ENCODE results near the gene MVD. TPM values are rescaled to one million over a fixed set of nuclear protein-coding genes. Genes with fewer than 3 reads are reported as not detected.

Gene MVD
- total RNA-seq, 1 experiment from 2014 or later: 119 TPM

DNA sequence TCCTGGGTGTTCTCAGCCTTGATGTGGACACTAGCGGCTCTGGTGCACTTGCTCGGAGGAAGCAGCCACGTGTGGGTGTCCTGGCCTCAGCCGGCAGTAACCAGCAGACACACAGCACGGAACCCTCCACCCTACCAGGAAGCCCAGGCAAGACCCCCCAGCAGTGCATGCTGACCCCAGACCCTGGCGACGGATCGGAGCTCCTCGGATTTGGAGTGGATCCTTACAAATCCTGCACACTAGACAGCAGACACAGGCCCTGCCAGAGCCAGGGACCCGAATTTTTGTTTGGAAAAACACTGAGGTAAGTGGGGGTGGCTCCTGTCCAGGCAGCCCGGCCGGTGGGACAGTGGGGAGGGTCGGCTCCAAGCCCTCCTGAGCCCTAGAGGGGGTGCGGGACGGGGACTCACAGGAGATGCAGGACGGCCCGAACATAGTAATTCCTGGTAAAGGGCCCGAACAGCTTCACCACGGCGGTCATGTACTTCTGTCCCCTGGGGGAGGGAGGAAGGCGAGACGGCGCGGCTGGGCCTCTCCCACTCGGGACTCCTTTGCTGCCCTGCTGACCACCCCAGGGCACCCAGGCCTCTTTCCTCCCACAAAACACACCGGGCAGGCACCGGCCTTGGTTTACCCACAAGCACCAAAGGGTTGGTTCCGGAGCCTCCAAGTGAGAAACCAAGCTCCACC, 16.4 kb downstream of the MVD start:
- no peak overlapping the region for H3K4me2 ChIP-seq (ENCODE audit: low read length)
- no peak overlapping the region for H3K4me3 ChIP-seq (replicated peaks in 1 of 2; ENCODE audit: low read depth in 1 of 2, low read length in 2 of 2)
- no peak overlapping the region for H2AFZ ChIP-seq (ENCODE audit: low read depth, low read length, poor library complexity, severe bottlenecking)
- peaks cover 7 to 22% of the 10 kb centered on the region in 2 experiments for H3K4me1 ChIP-seq (ENCODE audit: control insufficient read depth in 1 of 2, insufficient read depth in 2 of 2, low read length in 2 of 2)
- no peak overlapping the region for H3K9ac ChIP-seq (ENCODE audit: low read length)
- no peak for TF ChIP-seq FOSL1 (IDR thresholded peaks at IDR 0.05; ENCODE audit: low read depth)
- no peak for TF ChIP-seq CBX3 (IDR thresholded peaks at IDR 0.05; ENCODE audit: low read depth)
- no peak for TF ChIP-seq ZFX (IDR thresholded peaks at IDR 0.05)
- TF ChIP-seq RAD21 (IDR thresholded peaks at IDR 0.05; ENCODE audit: low read depth): no peak
- TF ChIP-seq SP1 (IDR thresholded peaks at IDR 0.05; ENCODE audit: low read depth): no peak
- no peak for TF ChIP-seq YY1 (IDR thresholded peaks at IDR 0.05; ENCODE audit: extremely low read depth, insufficient replicate concordance, low read depth, low read length)
- TF ChIP-seq EGR1 (IDR thresholded peaks at IDR 0.05; ENCODE audit: low read depth): no peak
- TF ChIP-seq ZNF274 (IDR thresholded peaks at IDR 0.05; ENCODE audit: low read depth, low read length): no peak
- TF ChIP-seq, protein P1, sequence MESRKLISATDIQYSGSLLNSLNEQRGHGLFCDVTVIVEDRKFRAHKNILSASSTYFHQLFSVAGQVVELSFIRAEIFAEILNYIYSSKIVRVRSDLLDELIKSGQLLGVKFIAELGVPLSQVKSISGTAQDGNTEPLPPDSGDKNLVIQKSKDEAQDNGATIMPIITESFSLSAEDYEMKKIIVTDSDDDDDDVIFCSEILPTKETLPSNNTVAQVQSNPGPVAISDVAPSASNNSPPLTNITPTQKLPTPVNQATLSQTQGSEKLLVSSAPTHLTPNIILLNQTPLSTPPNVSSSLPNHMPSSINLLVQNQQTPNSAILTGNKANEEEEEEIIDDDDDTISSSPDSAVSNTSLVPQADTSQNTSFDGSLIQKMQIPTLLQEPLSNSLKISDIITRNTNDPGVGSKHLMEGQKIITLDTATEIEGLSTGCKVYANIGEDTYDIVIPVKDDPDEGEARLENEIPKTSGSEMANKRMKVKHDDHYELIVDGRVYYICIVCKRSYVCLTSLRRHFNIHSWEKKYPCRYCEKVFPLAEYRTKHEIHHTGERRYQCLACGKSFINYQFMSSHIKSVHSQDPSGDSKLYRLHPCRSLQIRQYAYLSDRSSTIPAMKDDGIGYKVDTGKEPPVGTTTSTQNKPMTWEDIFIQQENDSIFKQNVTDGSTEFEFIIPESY (IDR thresholded peaks at IDR 0.05; ENCODE audit: extremely low read depth, insufficient replicate concordance, low read length): no peak
- no peak for TF ChIP-seq POLR2AphosphoS5 (IDR thresholded peaks at IDR 0.05; ENCODE audit: low read depth, low read length)
- no peak for TF ChIP-seq EZH2 (IDR thresholded peaks at IDR 0.05)
- TF ChIP-seq EZH2phosphoT487 (IDR thresholded peaks at IDR 0.05; ENCODE audit: borderline replicate concordance): no peak
- ATAC-seq (no peak), DNase-seq (ENCODE audit: low read depth, low spot score) (no peak)
- intact Hi-C loops (cut with micrococcal nuclease): no loop called here
- BruUV-seq (replicated peaks): no TSS peak
- H3K79me2 ChIP-seq (ENCODE audit: insufficient read depth, low read length): peaks cover 36% of the 10 kb centered on the region
- ChIA-PET RAD21 (ENCODE audit: low non-redundant PET in 1 of 2, low total read pairs in 2 of 2, uncharacterized antibody in 2 of 2, unreplicated experiment in 2 of 2) (no interaction called here), POLR2A (no interaction called here), CTCF (no interaction called here)
- no peaks in the 10 kb centered on the region for H4K20me1 ChIP-seq (ENCODE audit: insufficient read depth)
- no peaks in the 10 kb centered on the region for H3K27me3 ChIP-seq (ENCODE audit: insufficient read depth, low read length)
- no peaks in the 10 kb centered on the region for H3K9me3 ChIP-seq (ENCODE audit: control insufficient read depth in 1 of 2, insufficient read depth in 1 of 2, low read depth in 1 of 2, low read length in 2 of 2)
- H3K9me2 ChIP-seq (ENCODE audit: insufficient read depth): no peaks in the 10 kb centered on the region
- H3K36me3 ChIP-seq (ENCODE audit: control insufficient read depth in 1 of 2, insufficient read depth in 2 of 2, low read length in 2 of 2): peaks cover 6 to 10% of the 10 kb centered on the region in 2 experiments; a peak in 2 of 4 replicates
- 0 out of 2 replicates have a peak overlapping the region, but pooled peaks have one; percentile 7 for H3K27ac ChIP-seq (ENCODE audit: low read depth, low read length)
